HG02870 (cell line): ENCODE data around the gene ALLC.
"Not testable (repeated sequence)": the region's sequence is repeated elsewhere in the genome, so short reads cannot be mapped to it uniquely, and the experiment has no call there.

Experiments
- ATAC-seq: cut with Tn5 transposase; IDR thresholded peaks from one replicate; pipeline ENCODE4 v1.9.1; 2021; ENCODE audit warnings: mild to moderate bottlenecking, moderate library complexity; ENCODE audit not compliant: unreplicated experiment

The ALLC gene

GRCh38 chr2:3654011-3654410 lies 4.0 kb upstream of the ALLC start:
- no peak for ATAC-seq

GRCh38 chr2:3654531-3655225 lies 3.3 kb upstream of the ALLC start:
- no peak for ATAC-seq

- ATAC-seq: no peak
Measured at GRCh38 chr2:3655871-3656761, 1.9 kb upstream of the ALLC start.

- no peak for ATAC-seq
Measured at GRCh38 chr2:3656762-3657721, 958 bp upstream of the ALLC start.

- ATAC-seq: no peak
Measured at GRCh38 chr2:3659447-3660432, 1.7 kb downstream of the ALLC start.

- not testable (repeated sequence) for ATAC-seq
Measured at GRCh38 chr2:3660640-3661039, 2.6 kb downstream of the ALLC start.

GRCh38 chr2:3661149-3661660 lies 3.2 kb downstream of the ALLC start:
- ATAC-seq: no peak

GRCh38 chr2:3662239-3662638 lies 4.2 kb downstream of the ALLC start:
- ATAC-seq: no peak

- ATAC-seq: no peak
Measured at GRCh38 chr2:3664118-3664517, 6.1 kb downstream of the ALLC start.

GRCh38 chr2:3664925-3665324 lies 6.9 kb downstream of the ALLC start:
- ATAC-seq: no peak

- ATAC-seq: no peak
Measured at GRCh38 chr2:3665886-3666612, 8.0 kb downstream of the ALLC start.

GRCh38 chr2:3666613-3666975 lies 8.6 kb downstream of the ALLC start:
- no peak for ATAC-seq

- peak; percentile 59 for ATAC-seq
Measured at GRCh38 chr2:3667151-3667631, 9.2 kb downstream of the ALLC start.

- no peak for ATAC-seq
Measured at GRCh38 chr2:3669656-3670055, 11.7 kb downstream of the ALLC start.

GRCh38 chr2:3670376-3670775 lies 12.4 kb downstream of the ALLC start:
- ATAC-seq: no peak

- ATAC-seq: no peak
Measured at GRCh38 chr2:3670941-3671340, 12.9 kb downstream of the ALLC start.

GRCh38 chr2:3672861-3673678 lies 15.1 kb downstream of the ALLC start:
- no peak for ATAC-seq
